Activated T-helper 1 cell treated with Interleukin-2 at 50 U/mL for 16 hours (primary cell): ENCODE measurements around the gene KLF6.

Experiments used
- DNase-seq: peaks from one replicate; pipeline ENCODE4 v3.0.0-alpha.2; 2020; ENCODE audit warnings: low read depth

KLF6 gene

GRCh38 chr10:3811291-3811870 lies 26.4 kb upstream of the KLF6 start:
- no peak for DNase-seq

- no peak for DNase-seq
Observed at GRCh38 chr10:3808689-3809199, 23.7 kb upstream of the KLF6 start.

GRCh38 chr10:3807928-3808496 lies 23.0 kb upstream of the KLF6 start:
- DNase-seq, result no peak

GRCh38 chr10:3807211-3807927 lies 22.4 kb upstream of the KLF6 start:
- no peak for DNase-seq

GRCh38 chr10:3806603-3807002 lies 21.6 kb upstream of the KLF6 start:
- no peak for DNase-seq

- DNase-seq, result peak; percentile 53
Observed at GRCh38 chr10:3805791-3806461, 20.9 kb upstream of the KLF6 start.

GRCh38 chr10:3805201-3805790 lies 20.3 kb upstream of the KLF6 start:
- no peak for DNase-seq

- DNase-seq, result no peak
Observed at GRCh38 chr10:3803927-3804741, 19.1 kb upstream of the KLF6 start.

- DNase-seq, result no peak
Observed at GRCh38 chr10:3803295-3803926, 18.4 kb upstream of the KLF6 start.

- no peak for DNase-seq
Observed at GRCh38 chr10:3802526-3803265, 17.7 kb upstream of the KLF6 start.

GRCh38 chr10:3801558-3802192 lies 16.7 kb upstream of the KLF6 start:
- no peak for DNase-seq

GRCh38 chr10:3800586-3800985 lies 15.6 kb upstream of the KLF6 start:
- no peak for DNase-seq

GRCh38 chr10:3797750-3798149 lies 12.7 kb upstream of the KLF6 start:
- DNase-seq, result no peak

- DNase-seq, result no peak
Observed at GRCh38 chr10:3793553-3793952, 8.5 kb upstream of the KLF6 start.

- DNase-seq, result no peak
Observed at GRCh38 chr10:3792710-3793219, 7.8 kb upstream of the KLF6 start.

- no peak for DNase-seq
Observed at GRCh38 chr10:3791974-3792633, 7.1 kb upstream of the KLF6 start.

- no peak for DNase-seq
Observed at GRCh38 chr10:3790858-3791257, 5.8 kb upstream of the KLF6 start.

GRCh38 chr10:3790272-3790671 lies 5.3 kb upstream of the KLF6 start:
- no peak for DNase-seq

GRCh38 chr10:3789621-3790020 lies 4.6 kb upstream of the KLF6 start:
- DNase-seq, result no peak
